Cardiac muscle cell (in vitro differentiated cells and primary cell): ENCODE results near the gene CD8A. TPM values are rescaled to one million over a fixed set of nuclear protein-coding genes. Genes with fewer than 3 reads are reported as not detected.

Experiments used
- polyA plus RNA-seq: library from polyadenylated mRNA; unstranded; fragments of >200 nt; fragmentation: Nextera tagmentation; extraction: Ambion mirVana; gene quantifications from 2 replicates; pipeline ENCODE4 v1.2.1, GENCODE V29; 2016
- total RNA-seq: library from RNA; depleted of rRNA; stranded (reverse); fragments of >200 nt; gene quantifications from 2 replicates; pipeline ENCODE4 v1.2.3, GENCODE V29; 2016

Gene CD8A
- total and polyA plus RNA-seq, 2 experiments from 2014 or later, result not detected

Other genes with a start within 250 kb of the CD8A start
- 32.4 and 47.4 TPM in 2 replicates for gene CHMP3, start 227.5 kb downstream of the CD8A start, total RNA-seq
- 30.3 and 31.1 TPM in 2 replicates for gene CHMP3, start 227.5 kb downstream of the CD8A start, polyA plus RNA-seq
- gene RNF103, start 167.0 kb downstream of the CD8A start, total RNA-seq, result 19.4 and 28.1 TPM in 2 replicates
- gene RNF103, start 167.0 kb downstream of the CD8A start, polyA plus RNA-seq, result 22.0 and 30.0 TPM in 2 replicates
- 59.3 and 63.4 TPM in 2 replicates for gene RMND5A, start 70.6 kb downstream of the CD8A start, total RNA-seq
- gene RMND5A, start 70.6 kb downstream of the CD8A start, polyA plus RNA-seq, result 30.8 and 44.2 TPM in 2 replicates
- gene CD8B, start 71.0 kb upstream of the CD8A start, total RNA-seq, result not detected in 2 replicates
- not detected in 2 replicates for gene CD8B, start 71.0 kb upstream of the CD8A start, polyA plus RNA-seq
- gene RGPD1, start 151.2 kb upstream of the CD8A start, total RNA-seq, result 1.3 and 6.2 TPM in 2 replicates
- not detected in 2 replicates for gene RGPD1, start 151.2 kb upstream of the CD8A start, polyA plus RNA-seq
- 0.92 and 2.7 TPM in 2 replicates for gene PLGLB1, start 230.9 kb upstream of the CD8A start, total RNA-seq
- 4.6 and 5.3 TPM in 2 replicates for gene PLGLB1, start 230.9 kb upstream of the CD8A start, polyA plus RNA-seq